Breast epithelium (tissue), 4 donors: ENCODE measurements around the gene UBL5. TPM values are rescaled to one million over a fixed set of nuclear protein-coding genes. Genes with fewer than 3 reads are reported as not detected.
"Not testable (repeated sequence)": the region's sequence is repeated elsewhere in the genome, so short reads cannot be mapped to it uniquely, and the experiment has no call there.

Experiments
- DNase-seq, 2 donors: peaks; one replicate each; pipeline ENCODE4 v3.0.0-alpha.2; 2019; ENCODE audit warnings: low spot score in 2 of 2
- H3K27ac ChIP-seq, 2 donors: fragments of 200-600 bp; sonication (generic) in 1 of 2; one replicate each; pipeline ENCODE4 v1.5.1; 2016 to 2019; ENCODE audit warnings: mild to moderate bottlenecking in 1 of 2
- H3K27me3 ChIP-seq, 2 donors: fragments of 200-600 bp; sonication (generic) in 1 of 2; one replicate each; pipeline versions ENCODE4 v1.5.1 to v1.6.0; 2017 to 2019; ENCODE audit warnings: control low read depth in 1 of 2, mild to moderate bottlenecking in 1 of 2
- H3K36me3 ChIP-seq: fragments of 200-600 bp; one replicate; pipeline ENCODE4 v1.5.1; 2019
- H3K4me1 ChIP-seq, 2 donors: fragments of 200-600 bp; sonication (generic); one replicate each; pipeline ENCODE4 v1.5.1; 2016 to 2019; ENCODE audit warnings: control low read depth in 1 of 2
- H3K4me3 ChIP-seq, 3 donors: fragments of 200-600 bp; sonication (generic); 1 replicate in 2 of 3; 2 replicates in 1 of 3; pipeline ENCODE4 v1.5.1; 2016 to 2019; ENCODE audit warnings: mild to moderate bottlenecking in 3 of 3, moderate library complexity in 2 of 3
- H3K9me3 ChIP-seq, 2 donors: fragments of 200-600 bp; sonication (generic) in 1 of 2; one replicate each; pipeline ENCODE4 v1.5.1; 2016 to 2019; ENCODE audit warnings: control low read depth in 1 of 2
- CTCF ChIP-seq, 3 donors: fragments of 450-650 bp; IDR thresholded peaks; one replicate each; pipeline ENCODE4 v1.5.1; 2016 to 2017; ENCODE audit warnings: antibody characterized with exemption in 3 of 3, mild to moderate bottlenecking in 3 of 3, moderate library complexity in 3 of 3
- POLR2A ChIP-seq: fragments of 450-650 bp; IDR thresholded peaks from one replicate; pipeline ENCODE4 v1.6.1; 2016; ENCODE audit warnings: antibody characterized with exemption, mild to moderate bottlenecking, moderate library complexity
- POLR2AphosphoS5 ChIP-seq, 3 donors: sonication (generic); formaldehyde crosslinking; IDR thresholded peaks; one replicate each; pipeline ENCODE4 v1.6.1; 2017; ENCODE audit warnings: antibody characterized with exemption in 3 of 3
- intact Hi-C: fragments of 100-400 bp; cut with DNase I; formaldehyde crosslinking; loops from one replicate; pipeline ENCODE4 v1.15.1; 2023; ENCODE audit warnings: low total_unique reads
- total RNA-seq, 3 donors: library from RNA; depleted of rRNA; stranded (reverse); fragments of >200 nt; gene quantifications; one replicate each; pipeline ENCODE4 v1.1.0, GENCODE V29; 2016

Gene UBL5
- total RNA-seq, 3 donors from 2014 or later, result 381 to 489 (median 475) TPM

- Histone ChIP-seq H3K27me3 (no peaks in the 10 kb centered on the region), H3K36me3 (no peaks in the 10 kb centered on the region), H3K4me1 (no peaks in the 10 kb centered on the region), H3K27ac (peak within 1 kb of the TSS; percentile 94 to 96), H3K9me3 (no peaks in the 10 kb centered on the region), H3K4me3 (peak within 1 kb of the TSS; percentile 80 to 97 (median 92))
- TF ChIP-seq POLR2AphosphoS5 (IDR thresholded peaks at IDR 0.05) (peak; percentile 90 to 93 (median 91)), POLR2A (peak; percentile 52), CTCF (IDR thresholded peaks at IDR 0.05) (no peak)
- intact Hi-C loops, result loop anchor here (5.0 kb wide), 1 partner anchor 767 kb away; no protein-coding TSS in a partner anchor
- DNase-seq, result peak; percentile 100
Measured at GRCh38 chr19:9818734-9819595, 8.8 kb upstream of the UBL5 start, which contains the start of gene FBXL12. Gene FBXL12, minus strand, starts transcription at chr19:9819079. Its CDS starts 266 bp downstream, at chr19:9818813.

- H3K4me1 ChIP-seq, result no peaks in the 10 kb centered on the region
- H3K9me3 ChIP-seq, result no peaks in the 10 kb centered on the region
- no peak for TF ChIP-seq POLR2A
- peak in 1 of 3 donors; percentile 29 for TF ChIP-seq POLR2AphosphoS5 (IDR thresholded peaks at IDR 0.05)
- no peak for TF ChIP-seq CTCF (IDR thresholded peaks at IDR 0.05)
- DNase-seq, result no peak
- peak overlapping the region; percentile 5 to 92 (median 80) for H3K4me3 ChIP-seq
- H3K36me3 ChIP-seq, result no peaks in the 10 kb centered on the region
- intact Hi-C loops, result loop anchor here (5.0 kb wide), 1 partner anchor 767 kb away; no protein-coding TSS in a partner anchor
- H3K27me3 ChIP-seq, result no peaks in the 10 kb centered on the region
- peak overlapping the region; percentile 94 to 96 for H3K27ac ChIP-seq
Measured at GRCh38 chr19:9819596-9819909, 8.2 kb upstream of the UBL5 start.

GRCh38 chr19:9820034-9820433 lies 7.7 kb upstream of the UBL5 start:
- H3K9me3 ChIP-seq, H3K4me1 ChIP-seq, intact Hi-C loops, H3K27me3 ChIP-seq, H3K36me3 ChIP-seq: not testable (repeated sequence)
- DNase-seq, result peak in 1 of 2 donors; percentile 32
- Histone ChIP-seq H3K4me3 (peak overlapping the region in 2 of 3 donors; percentile 80 to 92), H3K27ac (peak overlapping the region; percentile 94 to 96)

- no peak for DNase-seq
- no peak for TF ChIP-seq POLR2A
- no peak for TF ChIP-seq POLR2AphosphoS5 (IDR thresholded peaks at IDR 0.05)
- no peak for TF ChIP-seq CTCF (IDR thresholded peaks at IDR 0.05)
- Histone ChIP-seq H3K9me3 (no peaks in the 10 kb centered on the region), H3K27me3 (no peaks in the 10 kb centered on the region), H3K4me3 (no peak overlapping the region), H3K4me1 (peaks cover 0 to 14% of the 10 kb centered on the region in 2 donors), H3K36me3 (no peaks in the 10 kb centered on the region), H3K27ac (no peak overlapping the region)
- intact Hi-C loops, result no loop called here
Measured at GRCh38 chr19:9823816-9824215, 3.9 kb upstream of the UBL5 start.

DNA sequence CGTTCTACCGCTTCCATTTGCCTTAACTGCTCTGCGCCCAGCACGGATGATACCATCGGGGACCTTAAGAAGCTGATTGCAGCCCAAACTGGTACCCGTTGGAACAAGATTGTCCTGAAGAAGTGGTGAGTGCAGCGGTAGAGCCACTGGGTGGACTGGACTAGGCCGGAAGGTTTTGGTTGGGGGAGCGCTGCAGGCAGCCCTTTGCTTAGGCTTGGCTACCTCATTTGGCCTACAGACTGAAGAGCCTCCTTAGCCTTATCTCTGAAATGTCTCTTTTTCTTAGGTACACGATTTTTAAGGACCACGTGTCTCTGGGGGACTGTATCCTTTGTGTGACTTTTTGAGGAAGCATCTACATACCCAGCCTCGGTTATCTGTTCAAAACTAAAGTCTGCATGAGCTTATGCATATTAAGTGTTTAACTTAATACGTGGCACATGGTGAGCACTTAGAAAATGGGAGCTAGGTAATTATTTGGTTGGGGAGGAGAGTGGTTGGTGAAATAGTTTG lies 889 bp downstream of the UBL5 start:
- DNase-seq, result no peak
- intact Hi-C loops, result no loop called here
- Histone ChIP-seq H3K36me3 (no peaks in the 10 kb centered on the region), H3K27ac (peak overlapping the region; percentile 85 to 86), H3K4me1 (peaks cover 0 to 14% of the 10 kb centered on the region in 2 donors), H3K4me3 (peak overlapping the region; percentile 84 to 98 (median 97)), H3K9me3 (no peaks in the 10 kb centered on the region), H3K27me3 (no peaks in the 10 kb centered on the region)
- TF ChIP-seq POLR2A, result no peak
- TF ChIP-seq CTCF (IDR thresholded peaks at IDR 0.05), result no peak
- TF ChIP-seq POLR2AphosphoS5 (IDR thresholded peaks at IDR 0.05), result no peak
